Breast epithelium (tissue), 3 donors: ENCODE results near the gene WDR18.

ENCODE experiments used
- CTCF ChIP-seq, 3 donors: fragments of 450-650 bp; IDR thresholded peaks; one replicate each; pipeline ENCODE4 v1.5.1; 2016 to 2017; ENCODE audit warnings: antibody characterized with exemption in 3 of 3, mild to moderate bottlenecking in 3 of 3, moderate library complexity in 3 of 3
- POLR2A ChIP-seq: fragments of 450-650 bp; IDR thresholded peaks from one replicate; pipeline ENCODE4 v1.6.1; 2016; ENCODE audit warnings: antibody characterized with exemption, mild to moderate bottlenecking, moderate library complexity

GRCh38 chr19:947707-948539 lies 36.2 kb upstream of the WDR18 start:
- TF ChIP-seq CTCF (IDR thresholded peaks at IDR 0.05), result no peak
- TF ChIP-seq POLR2A, result no peak
